Heart left ventricle (tissue), 16 donors: ENCODE data around the gene FAM184A. TPM values are rescaled to one million over a fixed set of nuclear protein-coding genes. Genes with fewer than 3 reads are reported as not detected.

Experiments
- ATAC-seq, 4 donors: fragments of 200-7000 bp; cut with Tn5 transposase; one replicate each; pipeline ENCODE4 v1.9.1; 2020 to 2022; ENCODE audit warnings: moderate library complexity in 4 of 4, mild to moderate bottlenecking in 3 of 4, moderate number of reproducible peaks in 1 of 4
- DNase-seq, 5 donors: peaks; one replicate each; pipeline ENCODE4 v3.0.0-alpha.2; 2020
- H3K27ac ChIP-seq, 12 donors: fragments of 200-600 bp; sonication (generic) in 4 of 12; one replicate each; pipeline versions ENCODE4 v1.5.0 to v1.8.0; 2016 to 2022; ENCODE audit warnings: mild to moderate bottlenecking in 2 of 12
- H3K27me3 ChIP-seq, 9 donors: fragments of 200-600 bp; sonication (generic) in 2 of 9; one replicate each; pipeline versions ENCODE4 v1.5.1 to v1.8.0; 2016 to 2022; ENCODE audit warnings: mild to moderate bottlenecking in 3 of 9
- H3K36me3 ChIP-seq, 9 donors: fragments of 200-600 bp; sonication (generic) in 2 of 9; one replicate each; pipeline versions ENCODE4 v1.5.0 to v1.8.0; 2018 to 2022; ENCODE audit warnings: mild to moderate bottlenecking in 2 of 9
- H3K4me1 ChIP-seq, 12 donors: fragments of 200-600 bp; sonication (generic) in 4 of 12; one replicate each; pipeline versions ENCODE4 v1.5.0 to v1.8.0; 2016 to 2022; ENCODE audit warnings: mild to moderate bottlenecking in 3 of 12
- H3K4me3 ChIP-seq, 12 donors: fragments of 200-600 bp; sonication (generic) in 4 of 12; one replicate each; pipeline versions ENCODE4 v1.5.0 to v1.8.0; 2017 to 2022; ENCODE audit warnings: mild to moderate bottlenecking in 9 of 12, moderate library complexity in 4 of 12
- H3K9me3 ChIP-seq, 12 donors: fragments of 200-600 bp; sonication (generic) in 4 of 12; one replicate each; pipeline versions ENCODE4 v1.5.0 to v1.8.0; 2016 to 2022; ENCODE audit warnings: mild to moderate bottlenecking in 1 of 12
- CTCF ChIP-seq, 12 donors: fragments of 200-600 bp; sonication (generic) in 4 of 12; IDR thresholded peaks; one replicate each; pipeline versions ENCODE4 v1.5.0 to v1.8.0; 2018 to 2022; ENCODE audit warnings: antibody characterized with exemption in 12 of 12, mild to moderate bottlenecking in 5 of 12
- POLR2A ChIP-seq, 2 donors: fragments of 450-650 bp; IDR thresholded peaks; one replicate each; pipeline ENCODE4 v1.6.1; 2017; ENCODE audit warnings: antibody characterized with exemption in 2 of 2, mild to moderate bottlenecking in 2 of 2, moderate library complexity in 2 of 2
- WGBS, 4 donors: extraction: QIAGEN DNeasy Blood & Tissue Kit in 2 of 4; methylation state at CpG; one replicate each; pipeline versions ENCODE4 v1.1.5 to v1.1.7; 2013 to 2018; 5-methylcytosine and 5-hydroxymethylcytosine counted together
- intact Hi-C, 10 donors: fragments of 100-400 bp; cut with DNase I; formaldehyde crosslinking; loops; one replicate each; pipeline versions ENCODE4 v1.11.1 to v1.14.2; 2022
- polyA plus RNA-seq, 2 donors: library from polyadenylated mRNA; stranded (reverse); fragments of 200-250 nt; gene quantifications; one replicate each; pipeline ENCODE4 v1.2.3, GENCODE V29; 2013
- total RNA-seq, 9 donors: library from RNA; depleted of rRNA in 2 of 9; stranded (reverse); fragments of >200 nt in 2 of 9; fragmentation: NEBNext Ultra II Directional in 3 of 9; extraction: Animal tissue kit (Norgen Biotek cat#: 25700) in 3 of 9; gene quantifications; one replicate each; pipeline versions ENCODE4 v1.1.0 to v1.2.4, GENCODE V29; 2016 to 2023
- donor health status: ischemic (EF 13 %, LVEDD 7.1; RV severe dilation, severe dysfunction).
- donor health status: healthy with polysubstance abuse.
- donor health status: DM: no; HTN: yes; CAD: no.
- donor health status: DM: no; HTN: no; CAD: no.
- donor health status: ischemic (EF 25% LVEDD 6.9; RV normal size, moderate dysfunction).
- donor health status: ischemic (EF 25% LVEDD 5.7; RV mildly dilated, moderate dysfunction).
- donor health status: healthy.
- donor health status: DM: yes; HTN: yes; CAD: no.
- donor health status: ischemic (EF 35%, LVEDD 5.7; RV mildly dilated, moderate dysfunction).
- donor health status: nonischemic (EF 11% LVEDD 7.7; RV severe dilation, severe dysfunction).
- donor health status: DM: yes; HTN: yes; CAD: no.
- donor health status: PGD.
- donor health status: ischemic (EF 29% LVEDD 5.4; RV normal size, mild dysfunction).
- donor health status: nonischemic (EF 23%, LVEDD 6.1; RV moderate dilation, normal function).

FAM184A gene
- total and polyA plus RNA-seq, 11 donors: 0.16 to 1.1 (median 0.45) TPM

GRCh38 chr6:119037264-119037663, 41.2 kb downstream of the FAM184A start:
- DNase-seq: no peak
- TF ChIP-seq POLR2A (IDR thresholded peaks at IDR 0.05) (no peak), CTCF (IDR thresholded peaks at IDR 0.05) (no peak)
- no peak overlapping the region for H3K4me3 ChIP-seq
- no peak for ATAC-seq
- no peaks in the 10 kb centered on the region for H3K9me3 ChIP-seq
- no peak overlapping the region for H3K27ac ChIP-seq
- H3K4me1 ChIP-seq: peaks cover 0 to 11% (median 3%) of the 10 kb centered on the region in 12 donors
- H3K36me3 ChIP-seq: no peaks in the 10 kb centered on the region
- no peaks in the 10 kb centered on the region for H3K27me3 ChIP-seq
- intact Hi-C loops: no loop called here

- Histone ChIP-seq H3K27me3 (no peaks in the 10 kb centered on the region), H3K4me1 (peaks cover 0 to 11% (median 3%) of the 10 kb centered on the region in 12 donors), H3K9me3 (no peaks in the 10 kb centered on the region), H3K27ac (no peak overlapping the region), H3K36me3 (no peaks in the 10 kb centered on the region), H3K4me3 (no peak overlapping the region)
- ATAC-seq (peak in 1 of 4 donors; percentile 9), DNase-seq (no peak)
- 59 to 63% (median 61%) methylated on average over 5 of the region's 5 CpGs for WGBS, 4 donors
- intact Hi-C loops: no loop called here
- TF ChIP-seq POLR2A (IDR thresholded peaks at IDR 0.05) (no peak), CTCF (IDR thresholded peaks at IDR 0.05) (no peak)
Observed at GRCh38 chr6:119036081-119036480, 42.4 kb downstream of the FAM184A start.

- Histone ChIP-seq H3K4me3 (no peak overlapping the region), H3K27ac (no peak overlapping the region)
- 59 to 69% (median 64%) methylated on average over 6 of the region's 6 CpGs for WGBS, 4 donors
Observed at GRCh38 chr6:119035459-119035858, 43.0 kb downstream of the FAM184A start.

GRCh38 chr6:119034827-119035458, 43.5 kb downstream of the FAM184A start:
- no peaks in the 10 kb centered on the region for H3K36me3 ChIP-seq
- H3K27ac ChIP-seq: no peak overlapping the region
- intact Hi-C loops: no loop called here
- TF ChIP-seq POLR2A (IDR thresholded peaks at IDR 0.05) (no peak), CTCF (IDR thresholded peaks at IDR 0.05) (no peak)
- peaks cover 0 to 11% (median 3%) of the 10 kb centered on the region in 12 donors for H3K4me1 ChIP-seq
- no peak overlapping the region for H3K4me3 ChIP-seq
- ATAC-seq (peak in 1 of 4 donors; percentile 82), DNase-seq (no peak)
- no peaks in the 10 kb centered on the region for H3K9me3 ChIP-seq
- 31 to 42% (median 34%) methylated on average over 6 of the region's 6 CpGs for whole genome bisulfite sequencing, 4 donors
- H3K27me3 ChIP-seq: no peaks in the 10 kb centered on the region

More at GRCh38 chr6:119035459-119035858, 43.0 kb downstream of the FAM184A start:
- TF ChIP-seq POLR2A (IDR thresholded peaks at IDR 0.05): no peak
- TF ChIP-seq CTCF (IDR thresholded peaks at IDR 0.05): no peak
- Histone ChIP-seq H3K27me3 (no peaks in the 10 kb centered on the region), H3K36me3 (no peaks in the 10 kb centered on the region), H3K9me3 (no peaks in the 10 kb centered on the region), H3K4me1 (peaks cover 0 to 11% (median 3%) of the 10 kb centered on the region in 12 donors)
- intact Hi-C loops: no loop called here
- ATAC-seq (no peak), DNase-seq (no peak)
